Measurements from ENCODE around the gene ISM1.

ISM1 gene

DNA sequence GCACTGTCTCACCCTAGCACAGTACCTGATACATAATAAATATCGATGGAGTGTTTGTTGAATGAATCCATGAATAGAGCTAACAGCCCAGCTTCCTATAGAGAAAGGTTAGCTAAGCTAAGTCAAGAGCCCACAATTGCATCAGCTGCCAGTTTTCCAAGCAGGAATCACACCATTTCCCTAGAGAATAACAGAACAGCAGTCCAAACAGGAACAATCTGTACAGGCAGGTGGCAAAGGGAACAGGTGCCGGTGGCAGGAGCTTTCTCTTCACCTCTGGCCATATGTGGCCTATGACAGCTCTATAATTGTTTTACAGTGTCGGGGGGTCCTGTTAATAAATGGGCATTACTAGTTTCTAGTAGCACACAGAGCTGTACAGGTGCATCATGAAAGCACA is 38.8 kb downstream of the ISM1 start:
- no peak for DNase-seq

DNA sequence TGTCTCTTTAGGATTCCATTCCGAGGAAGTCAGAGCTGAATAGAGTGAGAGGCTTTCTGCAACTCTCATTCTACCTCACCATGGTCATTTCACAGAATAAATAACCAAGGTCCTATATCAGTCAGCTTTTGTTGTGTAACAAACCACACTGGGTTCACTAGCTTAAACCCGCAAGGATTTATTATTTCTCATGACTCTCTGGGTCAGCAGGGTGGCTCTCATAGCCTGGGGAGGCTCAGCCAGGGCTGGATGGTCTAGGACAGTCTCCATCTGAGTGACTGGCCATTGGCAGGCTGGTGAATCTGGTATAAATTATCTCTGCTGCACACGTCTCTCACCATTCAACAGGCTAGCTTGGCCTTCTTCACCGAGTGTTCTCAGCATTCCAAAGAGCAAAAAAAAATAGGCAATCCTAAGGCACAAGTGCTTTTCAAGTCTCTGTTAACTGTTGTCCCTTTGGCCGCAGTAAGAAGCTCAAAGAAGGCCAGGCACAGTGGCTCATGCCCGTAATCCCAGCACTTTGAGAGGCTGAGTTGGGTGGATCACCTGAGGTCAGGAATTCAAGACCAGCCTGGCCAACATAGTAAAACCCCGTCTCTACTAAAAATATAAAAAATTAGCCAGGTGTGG is 39.7 kb downstream of the ISM1 start:
- no peak for DNase-seq

DNA sequence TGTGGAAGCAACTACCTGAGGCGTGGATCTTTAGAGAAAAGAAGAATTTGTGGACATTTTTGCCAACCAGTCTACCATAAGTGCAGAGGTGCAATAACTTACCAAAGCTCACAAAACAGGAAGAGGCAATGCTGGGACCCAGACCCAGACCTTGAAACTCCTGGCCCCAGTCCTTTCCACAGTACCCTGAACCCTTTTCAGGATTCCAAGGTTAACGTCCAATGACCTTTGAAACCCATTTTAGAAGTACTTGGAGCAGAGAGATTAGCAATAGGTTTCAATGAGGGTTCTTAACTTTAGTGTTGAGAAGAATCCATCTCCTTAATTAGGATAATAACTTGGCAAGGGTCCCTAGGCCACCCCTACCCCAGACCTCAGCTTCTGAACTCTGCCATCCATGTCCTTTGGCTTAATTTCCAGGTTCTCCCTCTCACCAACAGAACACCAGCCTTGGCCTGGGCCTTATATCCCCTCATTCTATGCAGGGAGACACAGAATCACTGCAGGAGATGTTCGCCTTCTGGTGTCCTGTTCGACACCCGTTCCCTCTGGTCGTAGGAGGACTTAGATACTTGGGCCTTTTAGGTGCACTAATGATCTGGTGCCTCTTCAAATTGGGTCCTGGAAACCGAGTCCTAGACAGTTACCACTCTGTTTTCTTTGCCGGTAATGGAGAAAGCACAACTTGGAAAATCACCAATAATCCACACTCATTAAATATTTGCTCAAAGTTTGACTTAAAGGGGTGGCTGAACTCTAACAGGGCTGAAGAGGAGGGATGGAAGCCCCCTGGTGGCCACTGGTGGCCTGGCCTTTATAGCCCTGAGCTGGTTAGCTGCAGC is 40.6 kb downstream of the ISM1 start:
- peak; percentile 66 for DNase-seq

DNA sequence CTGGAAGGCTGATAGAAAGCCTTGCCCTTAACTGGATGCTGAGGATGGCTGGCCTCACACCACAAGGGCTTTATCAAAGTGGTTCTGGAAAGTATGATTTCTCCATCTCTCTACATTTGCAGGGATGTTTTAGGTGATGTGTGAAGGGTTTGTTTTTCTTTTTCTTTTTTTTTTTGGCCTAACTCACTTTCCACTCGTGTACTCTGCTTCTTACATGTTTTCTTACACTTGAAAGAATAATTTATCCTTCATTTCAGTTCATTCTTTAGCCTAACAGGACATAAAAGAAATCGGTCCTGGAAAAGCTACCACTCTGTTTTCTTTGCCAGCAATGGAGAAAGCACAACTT is 41.2 kb downstream of the ISM1 start:
- DNase-seq, result no peak

DNA sequence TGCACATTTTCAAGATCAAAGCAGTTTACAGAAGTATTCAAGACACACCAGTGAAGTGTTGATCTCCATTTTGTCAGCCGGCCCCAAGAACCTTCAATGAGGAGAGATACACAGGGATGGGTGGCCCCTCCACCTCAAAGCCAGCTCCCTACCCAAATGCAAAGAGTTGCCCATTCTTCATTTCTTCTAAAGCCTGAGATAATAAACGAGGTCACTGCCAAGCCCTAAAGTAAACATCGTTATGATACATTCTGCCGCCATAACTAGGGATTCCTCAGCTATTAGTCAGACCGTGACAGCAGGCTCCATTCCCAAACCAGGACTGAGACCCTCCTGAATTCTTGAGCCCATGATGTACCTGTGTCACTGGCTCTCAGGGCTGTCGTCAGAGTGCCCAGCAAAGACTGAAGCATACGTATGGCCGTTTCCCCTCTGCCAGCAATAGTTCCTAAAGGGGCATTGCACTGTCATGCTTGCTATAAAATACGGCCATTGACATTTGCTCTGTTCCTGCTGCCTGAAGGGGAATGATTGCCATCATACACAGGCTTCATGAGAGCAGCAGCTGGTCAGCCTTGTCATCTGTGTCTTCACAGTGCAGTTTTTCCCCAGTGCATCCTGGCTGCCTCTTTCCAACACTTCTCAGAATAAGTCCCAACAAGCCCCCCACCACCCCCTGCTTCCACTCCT is 41.7 kb downstream of the ISM1 start:
- no peak for DNase-seq

DNA sequence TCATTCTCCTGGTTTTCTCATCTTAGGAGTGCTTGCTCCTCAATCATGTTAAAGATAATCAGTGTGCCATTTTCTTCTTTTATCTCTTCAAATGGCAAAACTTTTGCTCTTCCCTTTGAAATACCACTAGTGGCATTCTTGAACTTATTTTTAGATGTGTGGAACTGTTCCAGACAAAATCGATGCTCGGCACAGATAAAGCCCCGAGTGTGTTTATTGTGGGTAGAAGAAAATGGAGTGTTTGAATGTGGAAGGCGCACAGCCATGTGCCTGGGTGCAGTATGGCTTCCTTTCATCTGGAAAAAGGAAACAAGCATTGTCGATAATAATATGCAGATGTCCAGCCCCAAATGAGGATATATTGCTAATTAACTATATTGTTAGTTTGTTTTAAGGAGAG is 42.4 kb downstream of the ISM1 start:
- no peak for DNase-seq

DNA sequence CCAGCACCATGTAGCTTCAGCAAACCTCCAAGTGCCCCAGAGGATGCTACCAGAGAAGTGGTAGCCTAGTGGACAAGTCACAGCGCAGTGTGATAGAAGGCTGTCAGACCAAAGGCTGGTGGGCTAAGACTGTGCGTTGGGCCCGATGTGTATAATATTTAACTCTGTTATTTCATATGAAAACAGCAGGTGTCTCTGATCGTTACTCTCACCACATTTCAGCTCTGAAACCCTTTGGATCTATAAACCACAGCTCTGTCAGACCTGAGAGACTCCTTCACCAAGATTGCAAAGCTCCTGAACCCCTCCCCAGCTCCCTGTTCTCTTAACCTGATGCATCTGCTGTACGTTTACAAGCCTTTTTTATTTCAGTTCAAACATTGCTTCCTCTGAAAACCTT is 43.8 kb downstream of the ISM1 start:
- DNase-seq, result no peak

DNA sequence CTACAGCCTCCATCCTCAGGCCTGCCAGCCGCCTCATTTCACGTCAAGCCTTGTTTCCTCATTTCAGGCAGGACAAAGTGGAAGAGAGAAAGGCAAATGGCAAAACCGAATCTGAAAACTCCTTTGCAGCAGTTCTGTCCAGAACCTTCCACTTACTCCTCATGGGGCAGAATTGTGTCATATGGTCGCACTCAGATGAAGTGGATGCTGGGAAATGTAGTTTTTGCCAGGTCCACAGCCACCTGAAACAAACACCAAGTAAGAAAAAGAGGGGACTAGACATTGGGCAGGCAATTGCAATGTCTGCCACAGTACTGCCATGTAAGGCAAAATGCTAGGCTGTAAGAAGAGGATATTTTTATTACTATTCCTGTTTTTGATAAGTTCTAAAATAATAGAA is 44.9 kb downstream of the ISM1 start:
- DNase-seq, result no peak

DNA sequence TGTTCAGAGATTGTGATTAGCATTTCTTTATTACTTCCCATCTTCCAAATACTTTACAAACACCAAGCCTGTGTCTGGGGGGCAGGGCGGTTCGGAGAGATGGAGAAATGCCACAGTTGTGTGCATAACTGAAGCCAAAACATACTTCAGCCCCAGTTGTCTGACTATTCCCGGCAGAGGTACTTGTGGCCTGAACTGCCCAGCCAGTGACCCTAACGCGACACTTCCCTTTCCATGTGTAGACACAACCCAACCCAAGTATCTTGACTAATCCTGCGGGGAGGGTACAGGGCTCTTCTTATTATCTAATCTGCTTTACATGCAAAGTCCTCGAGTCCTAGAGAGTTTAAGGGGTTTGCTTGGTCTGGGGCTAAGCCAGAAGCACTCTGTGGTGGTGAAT is 46.2 kb downstream of the ISM1 start:
- no peak for DNase-seq

DNA sequence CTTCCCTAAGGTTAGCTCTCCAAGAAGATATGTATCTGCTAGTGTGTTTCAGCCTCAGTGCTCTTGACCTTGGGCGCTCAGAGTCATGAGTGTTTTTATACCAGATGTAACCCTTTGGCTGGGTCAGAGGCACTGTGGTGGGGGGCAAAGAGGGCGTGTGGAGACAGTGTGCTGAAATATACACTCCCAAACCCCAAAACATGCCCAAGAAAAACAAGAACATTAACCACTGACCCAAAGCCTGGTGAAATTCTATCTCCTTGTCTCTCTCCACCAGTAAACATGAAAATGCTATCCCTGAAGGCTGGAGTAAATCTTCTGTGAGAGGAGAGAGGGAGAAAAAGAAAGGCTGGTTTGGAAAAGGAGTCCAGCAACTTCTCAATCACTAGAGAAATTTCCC is 47.9 kb downstream of the ISM1 start:
- no peak for DNase-seq

DNA sequence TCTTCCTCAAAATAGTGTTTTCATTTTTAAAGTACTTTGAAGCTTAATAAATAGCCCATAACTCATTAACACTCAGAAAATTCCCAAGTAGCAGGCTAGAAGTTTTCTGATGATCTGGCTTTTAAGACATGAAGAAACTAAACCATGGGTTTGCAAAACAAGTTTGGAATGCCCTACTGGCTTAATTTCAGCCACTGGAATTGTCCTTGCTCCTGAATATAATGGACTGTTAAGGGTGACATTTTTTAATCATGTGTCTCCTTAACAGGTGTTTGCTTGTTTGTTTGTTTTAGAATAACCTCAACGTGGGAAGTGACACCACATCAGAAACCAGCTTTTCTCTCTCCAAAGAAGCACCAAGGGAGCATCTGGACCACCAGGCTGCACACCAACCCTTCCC is 49.1 kb downstream of the ISM1 start:
- DNase-seq, result no peak

DNA sequence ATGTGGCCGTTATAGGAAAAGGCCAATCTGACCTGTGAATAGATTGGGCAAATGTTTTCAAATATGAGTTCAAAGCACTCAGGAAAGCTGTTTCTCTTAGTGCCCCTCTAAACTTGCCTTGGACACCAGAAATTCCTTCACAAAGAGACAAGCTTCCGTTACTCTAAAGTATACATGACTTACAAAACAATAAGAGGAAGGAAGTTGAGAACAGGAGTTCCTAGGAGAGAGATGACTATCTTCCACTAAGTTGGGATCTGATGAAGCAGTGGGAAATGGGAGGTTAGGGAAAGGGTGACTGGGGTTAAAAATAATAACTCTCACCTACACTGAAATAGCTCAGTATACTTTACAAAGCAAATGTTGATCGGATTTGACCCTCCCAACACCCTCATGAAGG is 50.0 kb downstream of the ISM1 start:
- DNase-seq, result no peak

DNA sequence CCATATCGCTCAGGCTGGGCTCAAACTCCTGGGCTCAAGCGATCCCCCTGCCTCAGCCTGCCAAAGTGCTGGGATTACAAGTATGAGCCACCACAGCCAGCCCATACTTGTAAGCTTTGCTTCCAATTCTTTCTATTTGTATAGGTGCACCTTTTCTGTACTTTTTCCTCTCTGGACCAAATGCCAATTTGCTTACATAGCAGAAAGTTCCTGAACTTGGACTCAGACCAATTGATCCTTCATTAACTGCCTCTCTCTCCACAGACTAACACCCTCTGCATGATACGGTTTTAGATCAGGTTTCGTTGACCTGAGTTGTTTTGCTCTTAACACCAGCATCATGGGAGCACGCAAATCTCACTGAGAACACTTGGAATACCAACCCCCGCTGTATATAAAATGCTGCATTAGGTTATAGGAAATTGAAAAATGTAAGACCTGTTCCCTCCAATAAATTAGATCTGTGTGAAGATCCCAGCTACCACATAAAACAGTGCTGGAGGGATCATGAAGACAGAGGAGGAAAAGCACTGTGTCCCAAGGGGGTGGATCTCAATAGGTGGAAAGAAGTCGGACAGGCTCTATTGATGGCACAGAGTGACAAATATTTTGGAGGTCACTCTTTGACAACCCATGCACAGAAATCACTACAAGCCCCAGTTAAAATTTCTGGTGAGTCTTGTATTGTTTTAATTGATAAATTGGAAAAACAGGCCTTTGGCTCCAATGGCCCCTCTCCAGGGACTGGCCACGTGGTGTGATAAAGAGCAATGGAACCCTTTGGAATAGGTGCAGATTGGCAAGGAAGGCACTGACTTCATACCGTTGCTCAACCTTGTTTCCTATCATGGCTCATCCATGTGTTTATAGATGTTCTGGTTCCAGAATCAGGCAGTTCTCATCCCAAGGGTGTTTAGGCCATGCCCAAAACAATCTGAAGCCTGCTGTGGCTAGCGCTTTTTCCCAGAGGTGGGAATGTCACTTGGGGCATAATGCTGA is 51.2 kb downstream of the ISM1 start:
- DNase-seq, result no peak

DNA sequence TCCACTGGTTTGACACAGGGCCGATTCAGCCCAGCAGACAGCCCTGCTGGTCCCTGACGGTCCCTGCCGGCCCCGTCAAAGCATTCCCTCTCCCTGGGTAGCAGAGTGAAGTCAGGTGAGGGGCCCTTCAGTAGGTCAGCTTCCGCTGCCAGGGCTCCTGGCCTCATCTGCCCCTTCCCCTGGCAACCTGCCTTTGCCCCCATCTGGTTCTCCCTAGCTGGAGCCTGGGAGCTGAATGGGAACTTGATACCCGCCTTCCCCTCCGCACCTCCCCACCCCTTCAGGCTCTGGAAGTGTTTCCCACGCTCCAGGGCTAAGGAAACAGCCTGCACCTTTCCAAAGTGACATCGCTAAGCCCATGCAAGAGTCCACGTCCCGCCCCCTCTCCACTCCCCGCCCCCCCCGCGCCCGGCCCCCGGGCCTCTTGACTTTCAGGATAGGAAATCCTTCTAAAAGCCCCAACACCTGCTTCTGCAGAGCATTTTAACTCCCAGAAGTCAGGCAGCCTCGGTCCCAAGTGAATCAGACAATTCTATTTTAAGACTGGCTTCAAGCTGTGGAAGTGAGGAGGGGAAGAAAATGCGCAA is 53.3 kb downstream of the ISM1 start:
- no peak for DNase-seq

DNA sequence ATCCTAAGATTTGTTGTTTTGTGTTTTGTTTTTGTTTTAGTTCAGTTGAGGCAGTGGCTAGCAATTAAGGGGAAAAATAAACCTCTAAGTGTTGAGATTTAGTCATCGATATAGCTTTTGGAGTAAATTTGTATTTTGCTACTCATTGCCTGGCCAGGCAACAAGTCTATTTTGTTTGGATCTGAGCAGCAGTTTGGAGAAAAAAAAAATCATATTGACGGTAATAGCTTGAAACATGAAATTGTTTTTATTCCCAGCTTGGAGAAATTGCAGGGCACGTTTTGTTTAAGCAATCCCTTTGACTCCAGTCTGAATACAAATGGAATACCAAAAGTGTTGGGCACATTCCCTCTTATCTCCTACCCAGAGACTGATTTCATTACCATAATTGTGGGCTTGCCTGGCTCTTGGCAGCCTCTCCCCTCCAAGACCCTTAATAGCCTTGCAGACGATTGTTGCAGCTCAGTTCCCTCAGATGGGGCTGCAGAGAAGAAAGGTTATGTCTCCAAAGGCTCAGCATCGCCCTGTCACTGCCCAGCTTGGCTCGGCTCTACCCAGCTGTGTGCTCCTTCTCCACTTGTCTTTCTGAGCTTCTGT is 56.0 kb downstream of the ISM1 start:
- no peak for DNase-seq

DNA sequence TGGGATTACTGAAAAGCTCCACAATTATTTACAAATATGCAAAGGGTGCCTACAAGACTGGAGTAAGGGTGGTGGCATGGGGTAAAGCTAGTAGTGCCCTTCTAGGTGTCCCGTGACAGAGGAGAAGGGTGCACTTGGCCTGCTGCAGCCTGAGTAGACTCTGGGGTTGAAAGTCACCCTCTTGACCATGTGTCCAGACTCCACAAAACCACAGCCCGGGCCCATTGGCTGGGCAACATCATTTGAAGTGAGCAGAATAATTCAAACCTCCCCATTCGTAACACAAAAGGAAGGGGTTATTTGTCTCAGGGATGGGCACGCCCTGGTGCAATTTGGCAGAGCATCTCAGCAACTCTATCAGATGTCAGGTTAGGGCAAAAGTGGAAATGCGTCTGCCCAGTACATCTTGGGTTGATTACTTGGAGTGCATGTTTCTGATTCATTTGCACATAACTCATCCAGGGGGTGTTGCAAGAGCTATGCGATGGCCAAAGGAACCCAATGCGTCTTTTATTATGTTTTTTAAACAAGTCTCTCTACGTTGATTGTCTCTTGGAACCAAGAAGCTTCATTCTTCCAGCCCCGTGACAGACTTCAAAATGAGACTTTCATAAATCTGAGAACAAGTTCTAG is 56.7 kb downstream of the ISM1 start:
- no peak for DNase-seq

DNA sequence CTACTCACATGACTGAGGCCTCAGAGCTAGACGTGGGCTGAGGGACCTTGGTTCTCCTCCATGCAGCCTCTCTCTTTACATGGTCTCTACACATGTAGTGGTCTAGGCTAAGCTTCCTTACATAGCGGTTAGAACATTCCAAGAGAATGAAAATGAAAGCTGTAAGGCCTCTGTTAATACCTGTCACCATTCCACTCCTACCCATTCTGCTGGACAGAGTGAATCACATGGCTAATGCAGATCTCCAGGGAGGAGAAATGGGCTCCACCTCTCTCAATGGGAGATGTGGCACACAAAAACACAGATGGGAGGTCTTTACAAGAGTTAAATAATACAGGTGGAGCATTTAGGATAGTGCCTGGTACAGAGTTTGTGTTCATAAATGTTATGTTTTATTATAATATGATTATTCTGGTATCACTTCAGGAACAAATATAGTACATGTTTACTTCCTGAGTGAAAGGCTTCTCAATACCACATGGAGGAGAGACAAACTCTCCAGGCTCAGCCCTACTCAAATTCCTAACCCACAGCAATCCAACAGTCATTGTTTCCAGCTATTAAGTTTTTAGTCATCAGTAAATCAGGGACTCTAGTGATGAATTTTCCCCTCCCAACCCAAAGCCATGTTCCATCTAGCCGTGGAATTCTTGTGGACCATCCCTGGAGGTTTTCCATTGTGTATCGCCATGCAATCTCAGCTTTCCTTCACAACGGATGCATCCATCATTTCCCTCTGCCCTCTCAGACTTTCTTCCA is 57.9 kb downstream of the ISM1 start:
- DNase-seq, result no peak

DNA sequence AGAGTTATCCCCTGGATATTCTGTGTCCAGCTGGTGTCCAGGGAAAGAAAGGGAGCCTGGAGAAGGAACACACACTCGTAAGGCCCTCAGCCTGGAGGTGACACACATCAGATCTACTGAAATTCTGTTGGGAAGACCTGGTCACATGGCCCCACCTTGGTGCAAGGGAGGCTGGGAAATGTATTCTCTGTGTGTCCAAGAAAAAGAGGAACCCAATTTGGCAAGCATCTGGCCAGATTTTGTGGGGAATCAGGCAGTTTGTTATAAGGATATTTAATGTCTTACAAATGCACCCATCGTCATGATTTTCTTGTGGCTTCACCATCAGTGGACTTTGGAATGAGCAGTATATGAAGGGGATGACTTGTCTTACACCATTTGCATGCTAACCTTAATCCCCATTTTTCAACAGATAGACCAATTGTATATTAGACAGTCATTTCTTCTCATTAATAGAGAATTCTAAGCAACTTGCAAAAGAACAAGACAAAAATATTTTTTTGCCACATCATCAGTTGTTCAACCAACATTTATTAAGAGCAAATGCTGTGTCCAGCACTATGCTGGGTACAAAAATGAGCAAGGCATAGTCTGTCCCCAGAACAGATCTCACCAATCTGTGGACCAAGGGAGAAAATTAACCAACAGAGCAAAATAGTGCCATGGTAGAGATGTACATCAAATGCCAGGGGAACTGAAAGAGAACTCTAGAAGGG is 59.7 kb downstream of the ISM1 start:
- DNase-seq, result no peak

DNA sequence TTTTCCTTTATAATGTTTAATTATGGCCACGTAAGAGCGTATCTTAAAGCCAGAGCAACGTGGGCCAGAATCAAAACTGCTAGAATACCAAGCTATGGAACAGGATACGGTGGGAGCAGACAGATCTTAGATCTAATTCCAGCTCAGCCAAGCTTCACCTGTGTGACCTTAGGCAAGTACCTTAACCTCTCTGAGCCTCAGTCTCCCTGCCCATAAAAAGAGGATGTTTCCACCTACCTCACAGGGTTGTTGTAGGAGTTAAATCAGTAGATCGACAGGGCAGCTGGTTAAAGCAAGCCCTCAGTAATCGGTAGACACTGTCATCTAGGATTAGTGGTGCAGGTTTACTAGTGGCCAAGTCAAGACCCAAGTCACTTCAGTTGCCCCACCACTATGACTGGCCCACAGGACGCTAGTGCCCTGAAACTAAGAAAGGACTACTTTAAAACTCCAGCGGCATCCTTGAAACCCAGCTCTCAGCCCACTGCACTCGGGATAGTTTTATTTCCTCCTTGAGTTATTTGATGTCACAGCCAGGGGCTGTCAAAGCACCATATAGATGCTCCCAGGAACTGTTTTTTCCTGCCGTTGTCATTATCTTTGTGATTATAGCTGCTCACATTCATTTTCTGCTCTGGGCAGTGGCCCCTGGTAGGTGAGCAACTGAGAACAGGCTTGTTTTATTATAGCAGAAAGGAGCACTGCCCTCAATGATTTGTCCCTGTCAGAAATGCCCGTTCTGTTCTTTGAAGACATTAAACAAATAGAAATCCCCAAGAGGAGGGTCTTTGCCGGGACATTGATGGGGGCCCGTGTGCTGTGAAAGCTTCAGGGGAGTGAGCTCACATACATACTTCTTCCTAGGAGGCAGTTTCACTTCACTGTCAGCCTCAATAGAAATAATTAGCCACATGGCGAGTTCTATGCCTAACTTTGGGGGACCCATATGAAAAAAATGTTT is 63.1 kb downstream of the ISM1 start:
- DNase-seq, result no peak

Measured in stimulated activated CD4-positive, alpha-beta T cell treated with anti-CD3 and anti-CD28 coated beads, Interleukin-1b, Interleukin-23, amount 100 ng/mL, for 48 hours (primary cell).